VCaP (cell line): Measurements from ENCODE around the gene NSMCE3.

Source experiments
- H3K27ac ChIP-seq: fragments of 450-650 bp; 2 replicates; pipeline ENCODE4 v1.5.1; 2017
- CTCF ChIP-seq: fragments of 450-650 bp; conservative IDR thresholded peaks from 2 replicates; pipeline ENCODE4 v1.5.1; 2017; ENCODE audit warnings: mild to moderate bottlenecking, moderate library complexity

Gene NSMCE3

GRCh38 chr15:29259233-29259632, 10.4 kb downstream of the NSMCE3 start:
- no peak overlapping the region for H3K27ac ChIP-seq
- TF ChIP-seq CTCF: peak; percentile 47

DNA sequence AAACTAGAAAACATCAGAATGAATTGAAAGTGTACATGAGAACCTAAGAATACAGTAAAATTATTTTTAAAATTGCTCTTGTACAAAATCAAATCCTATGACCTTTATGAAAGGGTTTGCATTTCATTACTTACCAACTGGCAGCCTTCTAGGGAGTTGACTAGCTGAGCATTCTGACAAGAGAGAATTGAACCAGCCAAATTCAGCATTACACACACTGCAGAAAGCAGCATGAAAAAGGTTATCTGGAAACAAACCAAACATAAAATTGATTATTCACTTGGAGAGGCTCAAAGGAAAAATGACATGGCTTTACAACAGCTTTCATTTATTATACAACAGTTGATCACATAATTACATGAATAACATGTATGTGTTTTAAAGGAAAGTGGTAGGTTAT, 17.4 kb downstream of the NSMCE3 start:
- TF ChIP-seq CTCF: no peak
- no peak overlapping the region for H3K27ac ChIP-seq

- no peak for TF ChIP-seq CTCF
- no peak overlapping the region for H3K27ac ChIP-seq
Observed at GRCh38 chr15:29244544-29244943, 25.1 kb downstream of the NSMCE3 start.

DNA sequence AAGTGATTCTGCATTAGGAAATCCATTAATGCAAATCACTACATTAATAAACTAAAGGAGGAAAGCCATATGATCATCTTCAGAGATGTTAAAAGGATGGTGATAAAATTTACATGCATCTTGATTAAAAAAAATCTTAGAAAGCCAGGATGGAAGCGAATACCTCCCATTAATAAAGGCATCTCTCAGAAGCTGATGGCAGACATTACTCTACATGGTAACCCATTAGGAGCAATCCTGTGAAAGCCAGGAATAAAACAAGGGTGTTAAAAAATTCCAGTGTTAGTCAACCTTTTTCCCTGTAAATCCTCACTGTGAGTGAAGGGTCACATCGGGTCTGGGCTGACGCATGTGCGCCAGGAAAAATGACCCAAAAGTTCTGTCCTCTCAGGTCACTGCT, 25.5 kb downstream of the NSMCE3 start:
- TF ChIP-seq CTCF: no peak
- no peak overlapping the region for H3K27ac ChIP-seq

- no peak overlapping the region for H3K27ac ChIP-seq
- TF ChIP-seq CTCF: no peak
Observed at GRCh38 chr15:29242456-29243242, 27.0 kb downstream of the NSMCE3 start.

DNA sequence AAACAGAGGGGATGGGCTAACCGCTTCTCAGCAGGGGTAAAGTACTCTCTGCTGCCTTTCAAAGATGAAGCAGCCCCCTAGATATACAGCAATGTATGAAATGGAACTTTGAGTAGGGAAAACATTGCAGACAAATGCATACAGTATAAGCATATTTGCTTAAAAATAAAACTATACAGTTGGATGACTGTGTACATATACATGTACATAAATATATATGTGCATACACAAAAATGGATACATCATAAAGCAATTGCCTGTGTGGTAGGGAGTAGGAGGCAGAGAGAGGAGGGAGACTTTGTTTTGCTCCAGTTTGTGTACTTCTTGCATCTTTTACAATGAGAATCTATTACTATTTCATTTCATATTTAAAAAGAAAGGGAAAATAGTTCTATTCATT, 28.4 kb downstream of the NSMCE3 start:
- no peak for TF ChIP-seq CTCF
- H3K27ac ChIP-seq: no peak overlapping the region

DNA sequence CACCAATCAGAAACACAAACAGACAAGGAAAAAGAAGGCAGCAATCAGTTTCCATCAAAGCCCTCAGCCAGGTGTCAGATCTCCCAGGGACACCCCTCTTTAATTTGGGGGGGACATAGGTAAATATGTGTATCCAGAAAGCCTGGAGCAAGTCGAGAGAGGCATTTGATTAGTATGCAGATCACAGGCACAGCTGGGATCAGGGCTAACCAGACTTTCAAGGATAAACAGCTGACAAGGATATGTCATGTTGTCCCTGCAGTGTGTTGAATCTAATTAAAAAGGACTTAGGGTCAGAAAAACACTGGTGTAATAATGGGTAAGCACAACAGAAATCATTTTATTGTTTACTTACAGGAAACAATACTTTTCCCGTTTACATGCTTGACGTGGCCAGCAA, 30.2 kb downstream of the NSMCE3 start:
- no peak overlapping the region for H3K27ac ChIP-seq
- no peak for TF ChIP-seq CTCF
